NCI-H2227 (cell line): ENCODE results near the gene MTIF3.

Experiments
- DNase-seq: peaks from one replicate; lab custom pipeline; 2025; ENCODE audit not compliant: unreplicated experiment; lab: John Stamatoyannopoulos, UW

Gene MTIF3

GRCh38 chr13:27461940-27462584, 11.7 kb upstream of the MTIF3 start:
- no peak for DNase-seq

- no peak for DNase-seq
These were observed 5.0 kb upstream of the MTIF3 start for GRCh38 chr13:27455331-27455855.

DNA sequence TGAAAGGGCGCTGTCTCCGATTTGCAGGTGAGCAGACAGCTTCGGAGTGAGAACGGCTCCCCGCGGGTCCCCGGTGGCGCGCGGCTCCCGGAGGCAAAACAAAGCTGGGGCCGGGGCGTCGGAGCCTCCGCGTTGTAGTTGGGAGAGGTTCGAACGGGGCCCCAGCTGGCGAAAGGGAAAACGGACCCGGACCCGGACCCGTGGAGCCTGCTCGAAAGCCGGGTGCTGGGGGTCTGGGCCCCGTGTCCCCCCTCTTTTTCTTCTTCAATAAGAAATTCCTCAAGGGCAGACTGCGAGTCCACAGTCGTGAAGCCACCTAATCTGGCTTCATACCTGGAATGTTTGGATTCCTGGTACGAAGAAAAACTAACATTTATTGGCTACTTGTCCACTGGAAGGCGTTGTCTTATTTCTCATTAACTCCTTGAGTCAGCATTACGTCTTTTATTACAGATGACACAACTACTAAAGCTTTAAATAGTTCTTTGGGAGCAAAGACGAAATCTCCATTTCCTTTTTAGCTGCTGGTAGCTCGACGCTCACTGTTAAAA, 632 bp upstream of the MTIF3 start:
- peak; percentile 30 for DNase-seq

DNA sequence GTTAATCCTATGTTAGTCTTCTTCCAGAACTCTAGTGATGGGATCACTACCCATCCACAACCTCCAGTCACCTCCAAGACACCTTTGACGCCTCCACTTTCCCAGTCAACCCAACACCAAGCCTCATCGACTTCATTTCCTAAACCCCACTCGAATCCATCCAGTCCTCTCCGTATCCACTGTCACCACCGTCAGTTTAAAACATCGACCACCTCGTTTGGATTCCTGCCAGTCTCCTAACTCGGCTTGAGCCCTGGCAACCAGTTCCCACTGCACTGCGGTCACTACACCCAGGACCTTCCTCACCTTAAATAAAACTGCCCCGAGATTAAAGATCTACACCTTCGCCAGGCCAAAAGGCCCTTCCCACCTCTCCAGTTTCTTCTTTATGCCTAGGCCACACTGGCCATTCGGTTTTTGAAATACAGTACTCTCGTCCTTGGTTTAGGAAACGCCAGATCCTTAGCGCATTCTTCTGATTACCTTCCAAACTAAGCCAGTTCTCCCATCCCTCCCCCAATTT, 1.2 kb downstream of the MTIF3 start:
- peak; percentile 6 for DNase-seq

- DNase-seq = no peak
These were observed 2.1 kb downstream of the MTIF3 start for GRCh38 chr13:27448308-27448707.

DNA sequence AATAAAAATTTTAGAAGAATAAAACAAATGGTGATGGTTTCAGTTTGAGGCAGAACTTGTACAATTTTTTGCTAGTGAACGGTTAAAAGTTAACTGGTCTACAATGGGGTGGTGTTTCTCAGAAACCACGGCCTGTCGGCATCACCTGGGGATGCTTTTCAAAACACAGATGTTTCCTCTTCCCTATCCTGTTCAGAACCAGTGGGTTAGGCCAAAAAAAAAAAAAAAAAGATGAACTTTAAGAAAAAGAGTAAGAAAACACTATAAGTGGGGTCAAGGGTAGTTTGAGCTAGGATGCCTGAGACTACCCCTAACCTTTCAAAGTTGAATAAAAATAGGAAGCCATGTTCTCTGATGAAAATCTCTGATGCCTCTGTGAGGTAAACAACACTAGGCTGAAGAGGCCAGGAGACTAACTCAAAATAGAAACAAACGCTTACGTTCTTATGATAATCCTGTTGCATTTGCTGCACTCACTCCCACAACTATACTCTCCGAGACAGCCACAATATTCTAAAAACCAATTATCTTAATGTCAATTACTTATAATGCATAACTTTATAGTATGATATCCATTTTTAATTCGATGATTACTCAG, 3.3 kb downstream of the MTIF3 start:
- DNase-seq = no peak

DNA sequence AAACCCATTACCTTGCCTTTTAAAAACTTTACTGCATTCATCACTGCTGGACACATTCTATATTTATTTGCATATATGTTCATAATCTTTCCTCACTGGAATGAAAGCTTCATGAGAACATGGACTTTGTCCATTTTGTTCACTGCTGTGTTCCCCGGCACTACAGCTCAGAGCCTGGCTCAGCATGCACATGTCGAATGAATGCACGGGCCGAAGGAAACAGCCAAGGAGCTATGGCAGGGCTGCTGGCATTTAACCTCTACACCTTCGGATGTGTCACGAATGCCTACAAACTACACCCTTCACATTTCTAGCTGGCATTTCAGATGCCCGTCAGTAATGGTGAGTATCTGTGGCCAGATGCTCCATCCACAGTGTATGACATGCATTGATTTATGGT, 7.6 kb downstream of the MTIF3 start:
- DNase-seq = peak; percentile 39

DNA sequence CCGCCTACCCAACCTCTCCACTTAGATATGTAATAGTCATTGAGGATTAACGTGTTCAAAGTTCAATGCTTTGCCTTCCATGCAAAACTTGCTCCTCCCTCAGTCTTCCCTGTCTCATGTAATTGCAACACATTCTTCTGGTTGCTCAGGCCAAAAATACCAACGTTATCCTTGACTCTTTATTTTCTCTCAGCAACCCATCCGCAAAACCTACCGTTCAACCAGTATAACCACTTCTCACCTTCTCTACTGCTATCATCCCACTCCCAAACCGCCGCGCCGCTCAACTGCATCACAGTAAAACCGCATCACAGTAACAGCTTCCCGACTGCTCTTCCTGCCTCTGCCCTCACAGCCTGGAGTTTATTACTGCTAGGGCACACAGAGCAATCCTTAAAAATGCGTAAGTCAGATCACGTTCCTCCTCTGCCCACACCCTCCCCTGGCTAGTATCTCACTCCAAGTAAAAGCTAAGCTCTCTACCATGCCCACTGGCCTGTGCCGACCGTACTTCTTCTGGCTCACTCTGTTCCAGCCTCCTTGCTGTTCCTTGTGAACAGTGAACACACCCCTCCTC, 8.2 kb downstream of the MTIF3 start:
- DNase-seq = no peak

DNA sequence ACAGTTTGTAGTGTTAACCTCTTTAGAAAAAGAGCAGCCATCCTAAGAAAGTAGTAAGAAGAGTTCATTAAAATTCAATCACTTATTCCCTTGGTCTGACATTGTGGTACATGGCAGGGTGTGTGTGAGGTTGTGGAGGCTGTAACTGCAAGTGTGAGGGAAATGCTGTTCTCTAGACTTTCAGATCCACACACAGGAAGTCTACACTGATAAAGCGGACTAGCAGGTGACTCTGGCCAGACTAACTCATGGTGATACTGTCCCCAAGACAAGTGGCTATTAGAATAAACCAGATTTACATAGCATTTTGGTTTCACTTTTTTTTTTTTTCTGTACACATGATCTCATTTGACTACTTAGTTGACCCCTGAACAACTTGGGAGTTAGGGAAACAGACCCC, 10.0 kb downstream of the MTIF3 start:
- no peak for DNase-seq

- no peak for DNase-seq
These were observed 13.2 kb downstream of the MTIF3 start for GRCh38 chr13:27437126-27437525.

DNA sequence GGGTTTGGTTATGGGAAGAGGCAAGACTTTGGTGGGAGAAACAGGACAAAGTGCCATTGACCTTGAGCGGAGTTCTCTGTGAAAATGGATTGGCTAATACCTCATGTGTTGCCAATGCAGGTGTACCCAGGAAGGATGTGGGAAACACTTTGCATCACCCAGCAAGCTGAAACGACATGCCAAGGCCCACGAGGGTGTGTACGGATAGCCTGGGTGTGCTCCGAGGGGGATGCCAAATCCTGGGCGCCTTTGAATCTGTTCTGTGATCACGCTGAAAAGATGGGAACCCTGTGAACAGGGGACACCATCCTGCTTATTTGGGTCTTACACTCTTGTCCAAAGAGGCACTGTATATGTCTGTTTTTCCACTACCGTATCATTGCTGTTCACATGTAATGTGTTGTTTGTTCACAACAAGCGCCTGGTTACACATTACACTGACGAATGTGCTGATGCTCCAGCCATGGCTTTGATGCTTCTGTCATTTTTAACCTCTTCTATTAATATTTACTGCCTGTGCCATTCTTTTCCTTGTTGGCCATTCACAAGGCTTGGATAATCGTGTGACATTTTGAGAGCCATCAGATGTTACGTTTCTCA, 17.7 kb downstream of the MTIF3 start:
- DNase-seq = no peak

DNA sequence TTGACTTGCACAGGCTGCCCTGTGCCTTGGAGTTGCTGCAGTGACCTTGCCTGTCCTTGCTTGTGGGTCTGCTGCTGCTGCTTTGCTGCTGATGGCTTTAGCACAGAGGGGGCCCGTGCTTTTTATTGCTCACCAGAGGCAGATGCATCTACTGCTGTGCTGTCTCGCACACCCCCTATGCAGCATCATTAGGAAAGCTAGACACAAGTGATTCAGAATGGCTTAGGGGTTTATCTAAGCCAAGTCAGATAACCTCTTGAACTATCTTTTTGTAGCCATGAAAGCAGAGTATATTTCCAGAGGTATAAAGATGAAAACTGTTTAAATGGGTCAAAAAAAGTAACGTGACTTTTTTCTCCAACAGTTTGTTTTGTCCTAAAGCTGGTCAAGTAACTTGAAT, 18.2 kb downstream of the MTIF3 start:
- DNase-seq = no peak

- no peak for DNase-seq
These were observed 22.2 kb downstream of the MTIF3 start for GRCh38 chr13:27428160-27428559.

GRCh38 chr13:27427641-27428040, 22.7 kb downstream of the MTIF3 start:
- no peak for DNase-seq

DNA sequence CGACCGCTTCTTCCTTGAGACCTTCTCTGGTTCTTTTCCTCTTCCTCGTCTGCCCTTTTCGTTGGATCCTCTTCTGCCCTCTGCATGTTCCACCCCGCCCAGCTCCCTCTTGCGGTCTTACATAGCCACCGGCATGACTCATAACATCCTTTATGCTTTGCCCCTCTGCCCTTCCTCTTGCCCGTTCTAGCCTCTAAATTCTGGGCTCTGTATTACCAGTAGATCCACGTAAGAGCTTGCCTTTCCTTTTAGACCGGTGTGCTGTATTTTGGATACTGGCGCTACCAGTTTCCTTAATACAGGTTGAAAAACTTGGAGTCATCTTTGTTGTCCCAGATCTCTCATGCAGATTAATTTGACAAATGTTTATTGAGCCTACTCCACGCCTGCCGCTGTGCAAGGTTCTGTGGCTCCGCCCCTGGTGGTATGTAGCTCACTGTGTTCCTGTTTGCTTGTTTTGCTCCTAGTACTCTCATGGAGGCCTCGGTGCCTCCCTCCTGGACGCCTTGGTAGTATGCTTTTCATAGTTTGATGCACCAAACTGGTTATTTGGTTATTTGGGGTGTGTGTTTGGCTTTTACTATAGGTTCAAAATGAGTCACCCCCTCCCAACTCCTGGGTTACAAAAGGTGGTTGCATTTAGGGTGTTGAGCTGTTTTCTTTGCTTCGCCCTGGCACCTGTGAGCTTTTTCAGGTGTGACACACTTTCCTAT, 24.3 kb downstream of the MTIF3 start:
- DNase-seq = peak; percentile 42

- no peak for DNase-seq
These were observed 25.0 kb downstream of the MTIF3 start for GRCh38 chr13:27425158-27425917.

DNA sequence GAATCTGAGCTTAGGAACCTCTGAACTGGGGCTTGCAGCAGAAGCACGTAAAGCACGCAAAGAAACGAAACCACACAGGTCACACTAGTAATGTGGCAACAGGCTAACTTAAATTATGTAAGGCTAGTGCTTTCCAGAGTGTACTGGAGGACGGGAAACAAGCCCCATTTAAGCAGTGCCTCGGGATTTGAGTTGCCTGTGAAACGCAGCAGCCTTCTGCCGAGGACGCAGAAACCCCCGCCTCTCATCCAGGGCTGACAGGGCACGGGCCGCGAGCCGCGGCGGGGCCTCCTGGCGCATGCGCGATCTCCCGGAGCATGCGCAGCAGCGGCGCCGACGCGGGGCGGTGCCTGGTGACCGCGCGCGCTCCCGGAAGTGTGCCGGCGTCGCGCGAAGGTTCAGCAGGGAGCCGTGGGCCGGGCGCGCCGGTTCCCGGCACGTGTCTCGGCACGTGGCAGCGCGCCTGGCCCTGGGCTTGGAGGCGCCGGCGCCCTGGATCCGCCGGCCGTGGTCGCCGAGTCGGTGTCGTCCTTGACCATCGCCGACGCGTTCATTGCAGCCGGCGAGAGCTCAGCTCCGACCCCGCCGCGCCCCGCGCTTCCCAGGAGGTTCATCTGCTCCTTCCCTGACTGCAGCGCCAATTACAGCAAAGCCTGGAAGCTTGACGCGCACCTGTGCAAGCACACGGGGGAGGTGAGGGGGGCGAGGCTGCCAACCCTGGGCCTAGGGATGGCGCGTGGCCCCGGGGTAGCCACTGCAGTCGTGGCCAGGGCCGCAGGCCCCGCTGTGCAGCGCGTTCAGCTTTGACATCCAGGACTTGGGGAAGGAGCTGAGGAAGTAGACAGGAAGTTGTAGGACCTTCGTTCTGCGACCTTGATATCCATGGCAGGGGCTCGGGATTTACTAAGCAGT, 25.9 kb downstream of the MTIF3 start, which contains the start of gene GTF3A:
TSS of gene GTF3A (plus strand) at position 374 of the 912 bp plus-strand sequence.
- peak; percentile 93 for DNase-seq

- DNase-seq = no peak
These were observed 27.0 kb downstream of the MTIF3 start for GRCh38 chr13:27423333-27423732.
